HEK293 (cell line): ENCODE results near the gene CDH24.

ENCODE experiments used
- CTCF ChIA-PET: fragments of 350-600 bp; formaldehyde crosslinking; extraction: SDS; loops from one replicate; lab custom pipeline; 2021; ENCODE audit warnings: antibody characterized with exemption; lab: Yijun Ruan, JAX
- POLR2A ChIA-PET: fragments of 300-600 bp; formaldehyde crosslinking; extraction: SDS; loops from one replicate; lab custom pipeline; 2020; ENCODE audit warnings: antibody characterized with exemption, inconsistent platforms; lab: Yijun Ruan, JAX
- H3K27ac ChIP-seq: fragments of 200-500 bp; sonication (Bioruptor generic); 2 replicates; pipeline ENCODE4 v1.5.1; 2014; ENCODE audit warnings: low read depth, low read length, control low read depth, inconsistent platforms; ENCODE audit errors: extremely low read depth
- H3K36me3 ChIP-seq, 2 experiments: fragments of 200-500 bp in 1 of 2; sonication (Bioruptor generic) in 1 of 2; 1 replicate in 1 of 2; 2 replicates in 1 of 2; pipeline ENCODE4 v1.5.1; 2014 to 2017; ENCODE audit warnings: inconsistent platforms in 2 of 2, low read length in 2 of 2; ENCODE audit not compliant: control insufficient read depth in 2 of 2, insufficient read depth in 1 of 2
- H3K4me1 ChIP-seq: fragments of 200-500 bp; sonication (Bioruptor generic); 2 replicates; pipeline ENCODE4 v1.5.1; 2014; ENCODE audit warnings: mild to moderate bottlenecking, low read length, inconsistent platforms; ENCODE audit not compliant: control insufficient read depth, insufficient read depth
- H3K4me3 ChIP-seq: 2 replicates; pipeline ENCODE4 v1.5.1; 2011; ENCODE audit warnings: low read depth, mild to moderate bottlenecking, control low read depth, low read length, moderate library complexity
- H3K9me3 ChIP-seq: fragments of 200-500 bp; sonication (Bioruptor generic); 2 replicates; pipeline ENCODE4 v1.5.1; 2014; ENCODE audit warnings: low read depth, low read length, inconsistent platforms; ENCODE audit not compliant: control insufficient read depth, insufficient read depth
- FEZF1 ChIP-seq: fragments of 450-650 bp; formaldehyde crosslinking; IDR thresholded peaks from 2 replicates; pipeline ENCODE4 v1.5.1; 2016; ENCODE audit warnings: missing biosample characterization, missing genetic modification characterization
- GFI1B ChIP-seq: fragments of 450-650 bp; formaldehyde crosslinking; IDR thresholded peaks from 2 replicates; pipeline ENCODE4 v1.5.1; 2016; ENCODE audit warnings: missing biosample characterization, missing genetic modification characterization
- GLIS1 ChIP-seq: fragments of 450-650 bp; formaldehyde crosslinking; IDR thresholded peaks from 2 replicates; pipeline ENCODE4 v1.5.1; 2016; ENCODE audit warnings: missing biosample characterization, missing genetic modification characterization
- GLIS2 ChIP-seq: fragments of 450-650 bp; formaldehyde crosslinking; IDR thresholded peaks from 2 replicates; pipeline ENCODE4 v1.5.1; 2016; ENCODE audit warnings: missing biosample characterization, missing genetic modification characterization
- SCRT1 ChIP-seq: fragments of 450-650 bp; formaldehyde crosslinking; IDR thresholded peaks from 2 replicates; pipeline ENCODE4 v1.5.1; 2016; ENCODE audit warnings: missing biosample characterization, missing genetic modification characterization, borderline replicate concordance
- SP2 ChIP-seq: fragments of 450-650 bp; formaldehyde crosslinking; IDR thresholded peaks from 2 replicates; pipeline ENCODE4 v1.5.1; 2016; ENCODE audit warnings: missing biosample characterization, missing genetic modification characterization
- ZBTB44 ChIP-seq: fragments of 450-650 bp; IDR thresholded peaks from 2 replicates; pipeline ENCODE4 v1.5.1; 2018; ENCODE audit warnings: missing biosample characterization, mild to moderate bottlenecking, missing genetic modification characterization
- ZNF175 ChIP-seq: fragments of 450-650 bp; formaldehyde crosslinking; IDR thresholded peaks from 2 replicates; pipeline ENCODE4 v1.5.1; 2016; ENCODE audit warnings: missing biosample characterization, missing genetic modification characterization
- ZNF26 ChIP-seq: fragments of 450-650 bp; formaldehyde crosslinking; IDR thresholded peaks from 2 replicates; pipeline ENCODE4 v1.5.1; 2016; ENCODE audit warnings: missing biosample characterization, missing genetic modification characterization
- ZNF280C ChIP-seq: fragments of 450-650 bp; formaldehyde crosslinking; IDR thresholded peaks from 2 replicates; pipeline ENCODE4 v1.5.1; 2016; ENCODE audit warnings: missing biosample characterization, missing genetic modification characterization
- ZNF311 ChIP-seq: fragments of 450-650 bp; formaldehyde crosslinking; IDR thresholded peaks from 2 replicates; pipeline ENCODE4 v1.5.1; 2017; ENCODE audit warnings: missing biosample characterization, missing genetic modification characterization, borderline replicate concordance
- ZNF37A ChIP-seq: fragments of 450-650 bp; IDR thresholded peaks from 2 replicates; pipeline ENCODE4 v1.5.1; 2018; ENCODE audit warnings: missing biosample characterization, missing genetic modification characterization
- ZNF426 ChIP-seq: fragments of 450-650 bp; formaldehyde crosslinking; IDR thresholded peaks from 2 replicates; pipeline ENCODE4 v1.5.1; 2017; ENCODE audit warnings: missing biosample characterization, missing genetic modification characterization, mild to moderate bottlenecking, inconsistent platforms, moderate library complexity
- ZNF449 ChIP-seq: fragments of 450-650 bp; formaldehyde crosslinking; IDR thresholded peaks from 2 replicates; pipeline ENCODE4 v1.5.1; 2017; ENCODE audit warnings: missing biosample characterization, mild to moderate bottlenecking, missing genetic modification characterization, moderate library complexity
- ZNF48 ChIP-seq: fragments of 450-650 bp; formaldehyde crosslinking; IDR thresholded peaks from 2 replicates; pipeline ENCODE4 v1.5.1; 2016; ENCODE audit warnings: missing biosample characterization, missing genetic modification characterization
- ZNF530 ChIP-seq: fragments of 450-650 bp; formaldehyde crosslinking; IDR thresholded peaks from 2 replicates; pipeline ENCODE4 v1.5.1; 2016; ENCODE audit warnings: low read depth, missing biosample characterization, missing genetic modification characterization
- ZNF658 ChIP-seq: fragments of 450-650 bp; formaldehyde crosslinking; IDR thresholded peaks from 2 replicates; pipeline ENCODE4; 2016; ENCODE audit warnings: missing biosample characterization, missing genetic modification characterization
- ZNF677 ChIP-seq: fragments of 450-650 bp; IDR thresholded peaks from 2 replicates; pipeline ENCODE4 v1.5.0; 2018; ENCODE audit warnings: missing biosample characterization, mild to moderate bottlenecking, missing genetic modification characterization, moderate library complexity
- ZSCAN16 ChIP-seq: fragments of 450-650 bp; formaldehyde crosslinking; IDR thresholded peaks from 2 replicates; pipeline ENCODE4 v1.5.1; 2016; ENCODE audit warnings: missing biosample characterization, missing genetic modification characterization
- ZSCAN4 ChIP-seq: fragments of 450-650 bp; formaldehyde crosslinking; IDR thresholded peaks from 2 replicates; pipeline ENCODE4 v1.5.1; 2017; ENCODE audit warnings: missing biosample characterization, missing genetic modification characterization

The CDH24 gene

GRCh38 chr14:23051141-23052057 is 5.9 kb downstream of the CDH24 start:
- Histone ChIP-seq H3K27ac (no peak overlapping the region), H3K4me1 (0 out of 2 replicates have a peak, but pooled peaks cover 2% of the 10 kb centered on the region), H3K9me3 (no peaks in the 10 kb centered on the region), H3K36me3 (peaks cover 0 to 62% of the 10 kb centered on the region in 2 experiments; a peak in 1 of 3 replicates), H3K4me3 (no peak overlapping the region)
- no peak for TF ChIP-seq ZNF48 (tag by site-specific recombination)
- TF ChIP-seq SCRT1: no peak
- no peak for TF ChIP-seq ZSCAN4 (tag by site-specific recombination)
- TF ChIP-seq ZNF677: no peak
- no peak for TF ChIP-seq ZNF530 (tag by site-specific recombination)
- no peak for TF ChIP-seq GLIS1 (tag by site-specific recombination)
- TF ChIP-seq ZBTB44 (tag by site-specific recombination): no peak
- TF ChIP-seq SP2 (tag by site-specific recombination): no peak
- no peak for TF ChIP-seq ZNF658 (tag by site-specific recombination)
- TF ChIP-seq ZNF426 (tag by site-specific recombination): no peak
- TF ChIP-seq ZNF175: no peak
- TF ChIP-seq ZNF311 (tag by site-specific recombination): no peak
- no peak for TF ChIP-seq ZNF449 (tag by site-specific recombination)
- no peak for TF ChIP-seq GFI1B (tag by site-specific recombination)
- no peak for TF ChIP-seq ZSCAN16 (tag by site-specific recombination)
- no peak for TF ChIP-seq ZNF26 (tag by site-specific recombination)
- ChIA-PET CTCF (interaction anchor here (0.7 to 16.2 kb wide), 3 partner anchors 17 to 144 kb away, joined by 3 to 469 read pairs (median 3); partner anchors contain the start of gene AJUBA), POLR2A (interaction anchor here (0.8 kb wide), 1 partner anchor 69 kb away, joined by 3 read pairs; the partner anchor contains the start of gene AJUBA)

GRCh38 chr14:23049011-23049410 is 8.3 kb downstream of the CDH24 start:
- CTCF ChIA-PET: interaction anchor here (0.6 to 16.2 kb wide), 3 partner anchors 9 to 237 kb away, joined by 3 to 469 read pairs (median 4); partner anchors contain the start of gene AJUBA
- POLR2A ChIA-PET: interaction anchor here (0.6 kb wide), 1 partner anchor 13 kb away, joined by 4 read pairs; no protein-coding TSS in a partner anchor
- TF ChIP-seq ZNF175: no peak
- no peak for TF ChIP-seq ZNF280C (tag by site-specific recombination)
- no peak for TF ChIP-seq ZNF37A (tag by site-specific recombination)
- no peak for TF ChIP-seq GLIS2 (tag by site-specific recombination)
- TF ChIP-seq FEZF1 (tag by site-specific recombination): no peak
- TF ChIP-seq, all 188 proteins: peak for 0

More at GRCh38 chr14:23049011-23049410, 8.3 kb downstream of the CDH24 start:
- Histone ChIP-seq H3K4me3 (no peak overlapping the region), H3K36me3 (peaks cover 0 to 50% of the 10 kb centered on the region in 2 experiments; a peak in 1 of 3 replicates), H3K27ac (no peak overlapping the region), H3K9me3 (no peaks in the 10 kb centered on the region), H3K4me1 (no peaks in the 10 kb centered on the region)
